Activated gamma-delta T cell (primary cell): Measurements from ENCODE around the gene ZSWIM6.

ENCODE experiments used
- DNase-seq: peaks from one replicate; lab custom pipeline; 2025; lab: John Stamatoyannopoulos, UW

Gene ZSWIM6

DNA sequence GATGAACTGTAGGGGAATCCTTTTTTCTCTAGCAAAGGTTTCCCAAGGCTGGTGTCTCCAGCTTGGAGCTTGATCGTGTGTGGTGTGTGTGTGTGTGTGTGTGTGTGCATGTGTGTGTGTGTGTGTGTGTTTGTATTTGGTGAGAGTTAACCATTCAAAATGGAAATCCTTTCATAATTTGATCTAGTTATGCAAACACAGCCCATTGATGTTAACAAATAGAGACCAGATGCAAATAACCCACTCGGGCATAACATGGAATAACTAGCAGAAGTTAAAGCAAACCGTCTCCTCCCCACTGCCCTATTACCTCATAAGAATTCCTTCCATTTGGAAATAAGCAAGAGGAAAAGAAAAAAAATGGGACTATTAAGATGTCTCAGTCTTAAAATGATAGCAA is 24.9 kb upstream of the ZSWIM6 start:
- no peak for DNase-seq

- DNase-seq: no peak
Observed at GRCh38 chr5:61307611-61308010, 24.4 kb upstream of the ZSWIM6 start.

DNA sequence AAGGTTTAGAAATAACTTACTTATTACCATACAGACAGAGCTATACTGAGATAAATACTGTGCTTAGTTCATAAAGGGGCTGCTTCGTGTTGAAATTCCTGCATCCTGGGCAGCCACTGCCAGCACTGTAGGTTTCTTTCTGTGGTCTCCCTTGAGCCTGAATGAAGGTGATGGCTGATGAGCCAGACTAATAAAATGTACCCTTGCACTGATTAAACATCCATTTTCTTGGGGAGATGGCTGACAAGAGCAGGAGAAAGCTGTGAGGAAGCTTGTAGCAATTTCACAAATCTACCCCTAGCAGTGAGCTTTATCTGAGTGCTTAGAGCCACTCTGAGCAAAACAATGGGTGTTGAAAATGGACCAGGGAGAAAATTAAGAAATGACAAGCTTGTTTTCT is 23.3 kb upstream of the ZSWIM6 start:
- no peak for DNase-seq

DNA sequence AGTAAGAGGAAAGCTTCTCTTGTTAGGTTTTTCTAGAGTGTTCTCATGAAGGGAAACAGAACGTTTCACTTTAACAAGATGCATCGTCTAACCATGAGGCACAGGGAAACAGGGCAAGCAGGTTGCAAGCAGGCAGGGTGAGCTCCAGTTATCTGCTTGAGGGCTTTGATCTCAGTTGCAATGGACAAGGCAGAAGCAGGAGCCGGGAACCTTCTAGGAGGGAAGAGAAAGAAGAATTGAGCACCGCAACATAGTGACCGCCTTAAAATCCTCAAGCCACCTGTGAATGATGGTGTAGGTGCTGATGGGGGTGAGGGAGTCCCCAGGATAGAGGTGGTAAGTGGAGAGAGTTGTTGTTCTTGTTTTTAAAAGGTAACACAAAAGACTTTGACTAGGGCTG is 22.9 kb upstream of the ZSWIM6 start:
- DNase-seq: no peak

GRCh38 chr5:61311056-61311610 is 20.9 kb upstream of the ZSWIM6 start:
- no peak for DNase-seq

- no peak for DNase-seq
Observed at GRCh38 chr5:61311836-61312808, 19.9 kb upstream of the ZSWIM6 start.

DNA sequence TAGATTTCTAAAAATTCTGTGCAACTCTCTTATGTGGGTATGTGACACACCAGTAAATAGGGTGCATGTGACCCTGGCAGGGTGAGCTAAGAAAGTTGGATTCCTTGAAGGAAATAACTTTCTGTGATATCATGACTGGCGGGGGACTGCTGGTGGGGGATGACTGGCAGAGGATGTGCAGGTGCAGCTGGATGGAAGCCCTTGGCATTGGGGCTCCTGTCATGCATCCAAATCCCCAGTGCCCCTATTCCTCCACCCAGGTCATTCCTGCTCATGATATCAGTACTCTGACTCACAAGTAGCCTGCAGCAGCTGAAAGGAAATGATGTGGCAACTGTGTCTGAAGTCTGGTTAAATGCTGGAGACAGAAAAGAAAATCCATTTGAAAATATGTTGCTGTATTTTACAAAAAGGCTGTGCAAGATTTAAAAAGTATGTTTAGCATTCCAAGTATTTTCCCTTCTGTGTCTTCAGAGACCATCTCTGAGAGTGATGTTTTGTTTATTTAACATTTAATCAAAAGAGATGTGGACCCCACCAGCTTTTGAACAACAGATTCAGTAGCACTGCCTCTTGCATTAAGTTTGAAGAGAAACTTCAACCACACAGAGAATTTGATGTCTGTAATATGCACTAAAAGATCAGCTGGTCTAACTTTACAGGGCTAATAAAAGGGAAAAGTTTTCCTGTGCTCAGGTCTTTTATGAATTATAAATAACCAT is 17.9 kb upstream of the ZSWIM6 start:
- DNase-seq: no peak

- no peak for DNase-seq
Observed at GRCh38 chr5:61318376-61318775, 13.7 kb upstream of the ZSWIM6 start.

GRCh38 chr5:61319388-61320146 is 12.5 kb upstream of the ZSWIM6 start:
- no peak for DNase-seq

GRCh38 chr5:61320860-61321259 is 11.2 kb upstream of the ZSWIM6 start:
- DNase-seq: no peak

GRCh38 chr5:61321669-61322068 is 10.4 kb upstream of the ZSWIM6 start:
- DNase-seq: no peak

DNA sequence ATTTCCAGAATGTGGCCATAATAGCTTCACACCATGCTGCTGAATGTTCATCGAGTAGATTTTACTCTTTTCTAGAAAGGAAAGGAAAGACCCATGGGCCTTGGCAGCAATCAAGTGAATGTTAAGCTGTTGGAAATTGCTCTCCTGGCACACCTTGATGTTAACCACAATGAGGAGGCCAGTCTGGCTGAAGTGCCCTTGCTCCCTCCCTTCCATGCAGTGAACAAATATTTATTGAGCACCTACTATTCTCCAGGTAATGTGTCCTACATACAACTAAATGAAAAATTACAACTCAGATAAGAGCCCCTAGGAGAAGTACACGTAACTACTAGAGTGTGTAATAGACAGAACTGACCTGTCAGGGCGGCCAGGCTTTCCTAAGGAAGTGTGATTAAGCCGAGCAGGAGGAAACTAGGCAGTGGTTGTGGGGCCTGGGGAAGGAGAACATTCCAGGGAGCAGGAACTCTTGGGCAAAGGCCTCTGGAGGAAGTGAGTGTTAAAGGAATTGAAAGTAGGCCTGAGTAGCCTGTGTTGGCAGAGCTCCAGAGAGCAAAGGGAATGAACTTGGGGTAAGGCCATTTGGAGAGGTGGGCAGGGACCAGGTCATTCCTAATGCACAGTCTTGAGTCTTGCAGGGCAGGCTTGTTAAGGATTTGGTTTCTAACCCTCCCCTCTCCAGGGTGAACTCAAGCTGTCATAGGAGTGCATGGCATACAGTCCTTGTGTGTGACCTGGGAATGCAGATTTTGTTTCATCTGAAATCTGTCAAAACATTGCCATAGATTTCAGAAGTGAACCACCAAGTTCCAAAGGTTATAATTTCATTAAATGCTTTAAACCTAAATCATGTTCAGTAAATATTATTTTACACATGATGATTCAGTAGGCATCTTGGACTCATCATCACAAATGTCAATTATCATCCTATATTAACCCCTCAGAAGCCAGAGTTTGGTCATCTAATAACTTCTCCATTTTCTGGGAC is 9.0 kb upstream of the ZSWIM6 start:
- DNase-seq: no peak

- DNase-seq: no peak
Observed at GRCh38 chr5:61327760-61328753, 4.0 kb upstream of the ZSWIM6 start.

GRCh38 chr5:61328791-61329549 is 3.1 kb upstream of the ZSWIM6 start:
- no peak for DNase-seq

DNA sequence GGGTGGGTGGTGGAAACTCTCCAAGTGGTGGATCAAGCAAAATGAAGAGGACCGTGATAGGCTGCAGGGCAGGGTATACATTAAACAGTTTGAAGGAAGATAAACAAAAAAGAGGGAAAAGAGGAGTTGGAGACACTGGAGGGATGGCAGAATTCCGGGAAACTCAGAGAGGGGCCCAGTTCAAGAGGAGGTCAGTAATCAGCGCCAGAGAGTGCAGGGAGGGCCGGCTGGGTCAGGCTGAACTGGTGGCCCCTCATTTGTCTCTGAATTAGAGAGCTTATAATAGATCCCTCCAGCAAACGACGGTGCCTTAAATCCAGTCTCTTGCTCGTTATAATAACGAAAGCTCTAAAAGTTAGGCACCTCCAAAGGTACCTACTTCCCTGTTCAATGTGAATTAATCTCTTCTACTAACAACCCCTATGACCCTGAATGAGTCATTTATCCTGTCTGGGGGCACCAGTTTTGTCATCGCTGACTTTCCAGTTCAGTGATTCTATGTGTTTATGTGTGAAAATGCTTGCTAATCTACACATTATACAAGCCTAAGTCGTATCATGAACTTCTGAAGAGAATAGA is 2.4 kb upstream of the ZSWIM6 start:
- DNase-seq: no peak

GRCh38 chr5:61330341-61330844 is 1.7 kb upstream of the ZSWIM6 start:
- DNase-seq: peak; percentile 10

- peak; percentile 60 for DNase-seq
Observed at GRCh38 chr5:61330845-61331406, 1.1 kb upstream of the ZSWIM6 start.

- DNase-seq: no peak
Observed at GRCh38 chr5:61332358-61332749, 296 bp downstream of the ZSWIM6 start.
